SK-N-SH treated with all-trans-retinoic acid at 6 μM for 48 hours (cell line): ENCODE measurements around the gene ANKRD33B.

Experiments used
- ATAC-seq: fragments of 200-7000 bp; cut with Tn5 transposase; 3 replicates; pipeline ENCODE4 v1.9.1; 2020; ENCODE audit warnings: mild to moderate bottlenecking, moderate library complexity
- ARNTL ChIP-seq: fragments of 450-650 bp; formaldehyde crosslinking; IDR thresholded peaks from 2 replicates; pipeline ENCODE4 v1.5.0; 2020; ENCODE audit warnings: low read depth, mild to moderate bottlenecking, moderate library complexity, borderline replicate concordance
- CREB5 ChIP-seq: fragments of 250-450 bp; sonication (Bioruptor Pico); IDR thresholded peaks from 2 replicates; pipeline ENCODE4 v1.5.1; 2020; ENCODE audit warnings: low read depth, mild to moderate bottlenecking, moderate library complexity
- CSDC2 ChIP-seq: fragments of 250-450 bp; sonication (Bioruptor Pico); IDR thresholded peaks from 2 replicates; pipeline ENCODE4 v1.5.0; 2020; ENCODE audit warnings: mild to moderate bottlenecking, moderate library complexity
- CSRNP3 ChIP-seq: fragments of 250-450 bp; sonication (Bioruptor Pico); IDR thresholded peaks from 2 replicates; pipeline ENCODE4 v1.5.1; 2021; ENCODE audit warnings: mild to moderate bottlenecking, moderate library complexity
- ESRRG ChIP-seq: fragments of 250-450 bp; sonication (Bioruptor Pico); IDR thresholded peaks from 2 replicates; pipeline ENCODE4 v1.6.1; 2021; ENCODE audit warnings: mild to moderate bottlenecking
- GLIS3 ChIP-seq: fragments of 250-450 bp; sonication (Bioruptor Pico); IDR thresholded peaks from 2 replicates; pipeline ENCODE4 v1.5.0; 2020; ENCODE audit warnings: mild to moderate bottlenecking, moderate library complexity
- OSR1 ChIP-seq: fragments of 250-450 bp; sonication (Bioruptor Pico); IDR thresholded peaks from 2 replicates; pipeline ENCODE4 v1.8.0; 2022; ENCODE audit warnings: moderate library complexity, mild to moderate bottlenecking, inconsistent platforms
- POU6F1 ChIP-seq: fragments of 250-450 bp; sonication (Bioruptor Pico); IDR thresholded peaks from 2 replicates; pipeline ENCODE4 v1.8.0; 2021; ENCODE audit warnings: low read depth, mild to moderate bottlenecking, moderate library complexity, borderline replicate concordance
- RARB ChIP-seq: fragments of 250-450 bp; sonication (Bioruptor Pico); IDR thresholded peaks from 2 replicates; pipeline ENCODE4 v1.8.0; 2021; ENCODE audit warnings: mild to moderate bottlenecking, moderate library complexity
- SNAI2 ChIP-seq: fragments of 250-450 bp; sonication (Bioruptor Pico); IDR thresholded peaks from 2 replicates; pipeline ENCODE4 v1.5.0; 2020; ENCODE audit warnings: mild to moderate bottlenecking, moderate library complexity
- TCF4 ChIP-seq: fragments of 250-450 bp; sonication (Bioruptor Pico); IDR thresholded peaks from 2 replicates; pipeline ENCODE4 v1.8.0; 2021; ENCODE audit warnings: mild to moderate bottlenecking, moderate library complexity, borderline replicate concordance
- TOX ChIP-seq: fragments of 250-450 bp; sonication (Bioruptor Pico); IDR thresholded peaks from 2 replicates; pipeline ENCODE4 v1.8.0; 2021; ENCODE audit warnings: mild to moderate bottlenecking, moderate library complexity, borderline replicate concordance
- TSHZ2 ChIP-seq: fragments of 250-450 bp; sonication (Bioruptor Pico); IDR thresholded peaks from 2 replicates; pipeline ENCODE4 v1.5.0; 2020; ENCODE audit warnings: mild to moderate bottlenecking, moderate library complexity
- ZC3H10 ChIP-seq: fragments of 250-450 bp; sonication (Bioruptor Pico); IDR thresholded peaks from 2 replicates; pipeline ENCODE4 v1.5.1; 2021; ENCODE audit warnings: mild to moderate bottlenecking, moderate library complexity
- ZFP3 ChIP-seq: fragments of 250-450 bp; sonication (Bioruptor Pico); IDR thresholded peaks from 2 replicates; pipeline ENCODE4 v1.5.0; 2020; ENCODE audit warnings: mild to moderate bottlenecking, moderate library complexity
- ZNF565 ChIP-seq: fragments of 450-650 bp; formaldehyde crosslinking; conservative IDR thresholded peaks from 2 replicates; pipeline ENCODE4 v1.5.0; 2020; ENCODE audit warnings: low read depth, mild to moderate bottlenecking, moderate library complexity
- ZNF70 ChIP-seq: fragments of 450-650 bp; formaldehyde crosslinking; IDR thresholded peaks from 2 replicates; pipeline ENCODE4 v1.5.0; 2020; ENCODE audit warnings: mild to moderate bottlenecking, moderate library complexity
- ZNF8 ChIP-seq: fragments of 450-650 bp; formaldehyde crosslinking; IDR thresholded peaks from 2 replicates; pipeline ENCODE4 v1.5.0; 2020; ENCODE audit warnings: mild to moderate bottlenecking, moderate library complexity
- TF ChIP-seq, protein P1 (sequence below): fragments of 250-450 bp; sonication (Bioruptor Pico); IDR thresholded peaks from 2 replicates; pipeline ENCODE4 v1.8.0; 2020; ENCODE audit warnings: mild to moderate bottlenecking, moderate library complexity, borderline replicate concordance

ANKRD33B gene

GRCh38 chr5:10632110-10632761 lies 68.4 kb downstream of the ANKRD33B start:
- no peak for ATAC-seq
- TF ChIP-seq OSR1 = no peak
- no peak for TF ChIP-seq ZFP3 (CRISPR knock-in tag)
- no peak for TF ChIP-seq ZNF70 (CRISPR knock-in tag)
- no peak for TF ChIP-seq TOX (CRISPR knock-in tag)
- TF ChIP-seq TSHZ2 (CRISPR knock-in tag) = no peak
- no peak for TF ChIP-seq ARNTL (CRISPR knock-in tag)
- no peak for TF ChIP-seq CSRNP3 (CRISPR knock-in tag)
- no peak for TF ChIP-seq GLIS3
- TF ChIP-seq SNAI2 (CRISPR knock-in tag) = no peak
- TF ChIP-seq POU6F1 (CRISPR knock-in tag) = no peak
- no peak for TF ChIP-seq ZNF565 (CRISPR knock-in tag)
- TF ChIP-seq, protein P1, sequence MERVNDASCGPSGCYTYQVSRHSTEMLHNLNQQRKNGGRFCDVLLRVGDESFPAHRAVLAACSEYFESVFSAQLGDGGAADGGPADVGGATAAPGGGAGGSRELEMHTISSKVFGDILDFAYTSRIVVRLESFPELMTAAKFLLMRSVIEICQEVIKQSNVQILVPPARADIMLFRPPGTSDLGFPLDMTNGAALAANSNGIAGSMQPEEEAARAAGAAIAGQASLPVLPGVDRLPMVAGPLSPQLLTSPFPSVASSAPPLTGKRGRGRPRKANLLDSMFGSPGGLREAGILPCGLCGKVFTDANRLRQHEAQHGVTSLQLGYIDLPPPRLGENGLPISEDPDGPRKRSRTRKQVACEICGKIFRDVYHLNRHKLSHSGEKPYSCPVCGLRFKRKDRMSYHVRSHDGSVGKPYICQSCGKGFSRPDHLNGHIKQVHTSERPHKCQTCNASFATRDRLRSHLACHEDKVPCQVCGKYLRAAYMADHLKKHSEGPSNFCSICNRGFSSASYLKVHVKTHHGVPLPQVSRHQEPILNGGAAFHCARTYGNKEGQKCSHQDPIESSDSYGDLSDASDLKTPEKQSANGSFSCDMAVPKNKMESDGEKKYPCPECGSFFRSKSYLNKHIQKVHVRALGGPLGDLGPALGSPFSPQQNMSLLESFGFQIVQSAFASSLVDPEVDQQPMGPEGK = no peak
- no peak for TF ChIP-seq TCF4 (CRISPR knock-in tag)
- no peak for TF ChIP-seq ZNF8 (CRISPR knock-in tag)
- no peak for TF ChIP-seq CREB5 (CRISPR knock-in tag)
- TF ChIP-seq ESRRG (CRISPR knock-in tag) = no peak
- TF ChIP-seq CSDC2 (CRISPR knock-in tag) = no peak

- TF ChIP-seq ZNF565 (CRISPR knock-in tag) (no peak), POU6F1 (CRISPR knock-in tag) (no peak), TCF4 (CRISPR knock-in tag) (no peak)
- TF ChIP-seq, all 23 proteins: peak for 0
- no peak for ATAC-seq
Observed at GRCh38 chr5:10633271-10634049, 69.6 kb downstream of the ANKRD33B start.

GRCh38 chr5:10634050-10634449 lies 70.2 kb downstream of the ANKRD33B start:
- ATAC-seq = no peak
- TF ChIP-seq RARB (CRISPR knock-in tag) = no peak
- no peak for TF ChIP-seq ZNF565 (CRISPR knock-in tag)
- no peak for TF ChIP-seq CREB5 (CRISPR knock-in tag)
- TF ChIP-seq, protein P1 = no peak
- no peak for TF ChIP-seq ZC3H10 (CRISPR knock-in tag)
